Measurements from ENCODE around the gene ABLIM2.

Gene ABLIM2

GRCh38 chr4:7963691-7964090 is 194.9 kb downstream of the ABLIM2 start:
- H3K27ac ChIP-seq: no peak overlapping the region
- TF ChIP-seq CTCF (conservative IDR thresholded peaks at IDR 0.05): no peak
- TF ChIP-seq ZFX (IDR thresholded peaks at IDR 0.05): no peak

- TF ChIP-seq CTCF (conservative IDR thresholded peaks at IDR 0.05) (no peak), ZFX (IDR thresholded peaks at IDR 0.05) (no peak)
- H3K27ac ChIP-seq: no peak overlapping the region
Measured at GRCh38 chr4:7962609-7963508, 195.8 kb downstream of the ABLIM2 start.

- H3K27ac ChIP-seq: no peak overlapping the region
- TF ChIP-seq ZFX (IDR thresholded peaks at IDR 0.05) (no peak), CTCF (conservative IDR thresholded peaks at IDR 0.05) (no peak)
Measured at GRCh38 chr4:7960790-7961655, 197.6 kb downstream of the ABLIM2 start.

- no peak for TF ChIP-seq CTCF (conservative IDR thresholded peaks at IDR 0.05)
- no peak for TF ChIP-seq ZFX (IDR thresholded peaks at IDR 0.05)
- H3K27ac ChIP-seq: no peak overlapping the region
Measured at GRCh38 chr4:7960017-7960789, 198.4 kb downstream of the ABLIM2 start.

- H3K27ac ChIP-seq: no peak overlapping the region
- TF ChIP-seq ZFX (IDR thresholded peaks at IDR 0.05) (no peak), CTCF (conservative IDR thresholded peaks at IDR 0.05) (no peak)
Measured at GRCh38 chr4:7959078-7959477, 199.5 kb downstream of the ABLIM2 start.

GRCh38 chr4:7956934-7957656 is 201.5 kb downstream of the ABLIM2 start:
- no peak for TF ChIP-seq CTCF (conservative IDR thresholded peaks at IDR 0.05)
- TF ChIP-seq ZFX (IDR thresholded peaks at IDR 0.05): no peak
- H3K27ac ChIP-seq: no peak overlapping the region

Measured in C4-2B (cell line).